NOMO-1 treated with dmso at 0.1 percent for 144 hours (cell line): Measurements from ENCODE around the gene WTIP.
A peak's percentile ranks its signal among the peaks of the same experiment; 100 is the strongest.
"Not testable (repeated sequence)": the region's sequence is repeated elsewhere in the genome, so short reads cannot be mapped to it uniquely, and the experiment has no call there.

Source experiments
- DNase-seq: peaks from one replicate; lab custom pipeline; 2025; ENCODE audit not compliant: unreplicated experiment; lab: John Stamatoyannopoulos, UW

WTIP gene

GRCh38 chr19:34475975-34476594, 5.5 kb upstream of the WTIP start:
- no peak for DNase-seq

DNA sequence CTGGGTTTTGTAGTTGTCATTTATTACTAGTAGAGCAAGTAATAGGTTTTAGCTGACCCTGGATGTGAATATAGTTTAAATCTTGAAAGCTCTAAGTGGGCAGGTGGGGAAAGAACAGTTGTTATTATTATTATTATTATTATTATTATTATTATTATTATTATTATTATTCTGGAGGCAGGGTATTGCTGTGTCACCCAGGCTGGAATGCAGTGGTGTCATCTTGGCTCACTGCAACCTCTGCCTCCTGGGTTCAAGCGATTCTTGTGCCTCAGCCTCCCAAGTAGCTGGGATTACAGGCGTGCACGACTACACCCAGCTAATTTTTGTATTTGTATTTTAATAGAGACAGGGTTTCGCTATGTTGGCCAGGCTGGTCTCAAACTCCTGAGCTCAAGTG, 3.1 kb upstream of the WTIP start:
- not testable (repeated sequence) for DNase-seq

DNA sequence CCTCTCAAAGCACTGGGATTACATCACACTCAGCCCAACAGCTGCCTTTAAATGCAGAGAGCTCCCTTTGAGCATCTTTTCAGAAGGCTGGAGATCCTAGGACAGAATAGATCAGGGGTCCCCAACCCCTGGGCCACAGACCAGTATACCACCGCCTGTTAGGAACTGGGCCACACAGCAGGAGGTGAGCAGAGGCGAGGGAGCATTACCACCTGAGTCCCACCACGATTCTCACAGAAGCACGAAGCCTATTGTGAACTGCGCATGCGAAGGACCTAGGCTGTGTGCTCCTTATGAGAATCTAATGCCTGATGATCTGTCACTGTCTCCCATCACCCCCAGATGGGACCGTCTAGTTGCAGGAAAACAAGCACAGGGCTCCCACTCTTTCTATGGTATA, 2.2 kb upstream of the WTIP start:
- DNase-seq, result no peak

- DNase-seq, result no peak
Observed at GRCh38 chr19:34480491-34480890, 1.1 kb upstream of the WTIP start.

DNA sequence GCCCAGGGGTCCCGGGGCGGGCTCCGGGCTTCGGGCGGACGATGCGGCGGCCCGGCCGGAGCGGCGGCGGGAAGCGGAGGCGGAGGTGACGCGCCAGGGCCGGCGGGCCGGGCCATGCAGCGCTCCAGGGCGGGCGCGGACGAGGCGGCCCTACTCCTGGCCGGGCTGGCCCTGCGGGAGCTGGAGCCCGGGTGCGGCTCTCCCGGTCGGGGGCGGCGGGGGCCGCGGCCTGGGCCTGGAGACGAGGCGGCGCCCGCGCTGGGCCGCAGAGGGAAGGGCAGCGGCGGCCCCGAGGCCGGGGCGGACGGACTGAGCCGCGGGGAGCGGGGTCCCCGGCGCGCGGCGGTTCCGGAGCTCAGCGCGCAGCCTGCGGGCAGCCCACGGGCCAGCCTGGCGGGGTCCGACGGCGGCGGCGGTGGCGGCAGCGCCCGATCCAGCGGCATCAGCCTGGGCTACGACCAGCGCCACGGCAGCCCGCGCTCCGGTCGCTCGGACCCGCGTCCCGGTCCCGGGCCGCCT, 362 bp downstream of the WTIP start:
- no peak for DNase-seq

- DNase-seq, result no peak
Observed at GRCh38 chr19:34482380-34483250, 1.1 kb downstream of the WTIP start.

DNA sequence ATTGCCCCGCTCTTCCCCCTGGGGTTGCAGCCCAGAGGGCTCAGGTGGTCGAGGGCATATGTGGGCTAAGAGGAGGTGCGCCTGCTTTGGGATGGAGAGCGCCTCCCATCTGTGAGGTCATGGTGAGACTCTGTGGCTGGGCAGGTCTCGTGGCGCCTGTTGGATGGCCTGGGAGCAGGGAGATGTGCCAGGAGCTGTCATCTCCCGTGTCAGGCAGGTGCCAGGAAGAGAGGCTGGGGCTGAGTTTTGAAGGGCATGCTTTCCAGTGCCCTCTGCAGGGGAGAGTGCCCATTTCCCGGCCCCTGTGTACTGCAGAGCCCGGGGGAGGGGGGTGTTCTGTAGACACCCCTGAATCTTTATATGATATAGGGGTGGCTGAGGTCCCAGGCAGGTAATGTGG, 2.8 kb downstream of the WTIP start:
- no peak for DNase-seq

- DNase-seq, result no peak
Observed at GRCh38 chr19:34485831-34486230, 4.3 kb downstream of the WTIP start.

- no peak for DNase-seq
Observed at GRCh38 chr19:34487651-34488051, 6.1 kb downstream of the WTIP start.

DNA sequence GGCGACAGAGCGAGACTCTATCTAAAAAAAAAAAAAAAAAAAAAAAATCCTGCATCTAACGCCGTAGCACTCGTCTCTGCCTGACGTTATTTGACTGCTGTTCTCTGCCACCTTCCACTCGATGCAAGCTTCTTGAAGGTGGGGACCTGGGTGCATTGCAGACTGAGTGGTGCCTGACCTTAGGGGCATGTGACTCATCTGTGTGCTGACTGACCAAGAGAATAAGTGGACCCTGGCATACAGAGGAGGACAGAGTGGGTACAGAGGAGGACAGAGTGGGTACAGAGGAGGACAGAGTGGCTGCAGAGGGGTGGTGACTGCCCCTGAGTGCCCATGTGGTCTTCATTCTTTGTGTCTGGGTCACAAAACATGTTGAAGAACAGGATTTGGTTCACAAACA, 7.6 kb downstream of the WTIP start:
- DNase-seq, result no peak

- no peak for DNase-seq
Observed at GRCh38 chr19:34490141-34490766, 8.7 kb downstream of the WTIP start.

- no peak for DNase-seq
Observed at GRCh38 chr19:34493038-34493648, 11.6 kb downstream of the WTIP start.

DNA sequence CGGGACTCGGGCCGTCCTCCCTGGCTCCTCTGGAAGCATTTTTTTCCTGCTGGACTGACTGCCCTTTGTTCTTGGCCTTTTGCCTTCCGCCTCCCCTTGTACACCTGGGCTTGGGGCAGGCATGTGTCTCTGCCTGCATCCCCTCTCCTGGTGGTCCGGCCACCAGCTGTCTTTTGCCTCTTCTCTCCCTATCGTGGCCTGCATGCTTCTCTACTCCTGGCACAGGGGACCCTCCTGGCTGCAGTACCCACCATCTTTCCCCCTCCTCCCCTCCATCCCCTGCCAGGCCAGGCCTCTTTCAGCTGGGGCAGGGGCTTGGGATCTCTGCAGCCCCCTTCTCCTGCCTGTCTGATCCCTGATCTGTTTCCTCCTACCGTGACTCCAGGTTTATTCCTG, 12.1 kb downstream of the WTIP start:
- no peak for DNase-seq

DNA sequence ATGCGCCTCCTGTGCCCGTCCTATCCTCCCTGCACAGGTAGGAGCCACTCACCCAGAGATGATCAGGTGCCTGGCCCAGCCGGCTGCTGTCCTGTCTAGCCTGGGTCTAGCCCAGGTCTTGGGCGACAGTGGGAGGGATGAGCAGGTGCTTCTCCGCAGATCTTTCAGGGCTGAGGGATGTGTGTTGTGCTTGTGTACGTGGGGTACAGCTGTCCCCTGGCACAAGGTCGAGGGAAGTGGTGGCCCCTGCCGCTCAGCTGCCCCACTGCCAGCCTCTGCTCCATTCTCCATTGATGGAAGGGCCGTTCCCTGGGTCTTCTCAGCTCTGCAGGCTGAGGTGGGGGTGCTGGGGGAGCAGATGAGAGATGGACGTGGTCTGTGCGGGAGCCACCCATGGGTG, 13.0 kb downstream of the WTIP start:
- no peak for DNase-seq

DNA sequence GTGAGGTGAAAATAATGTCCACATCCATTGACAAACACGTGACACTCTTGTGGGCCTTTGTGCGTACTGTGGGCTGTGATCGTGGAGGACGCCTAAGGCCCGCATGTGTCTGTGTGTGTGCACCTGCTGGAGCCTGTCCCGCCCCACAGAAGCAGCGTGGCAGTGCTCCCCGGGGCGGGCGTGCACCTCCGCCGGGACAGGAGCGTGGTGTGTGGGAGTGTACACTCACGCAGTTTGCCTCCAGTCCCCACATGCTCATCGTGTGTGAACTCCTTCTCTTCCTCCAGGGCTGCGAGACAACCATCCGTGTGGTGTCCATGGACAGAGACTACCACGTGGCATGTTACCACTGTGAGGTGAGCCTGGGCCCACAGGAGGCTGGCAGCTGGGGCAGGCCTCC, 13.9 kb downstream of the WTIP start:
- DNase-seq, result no peak

- no peak for DNase-seq
Observed at GRCh38 chr19:34497112-34497805, 15.7 kb downstream of the WTIP start.

DNA sequence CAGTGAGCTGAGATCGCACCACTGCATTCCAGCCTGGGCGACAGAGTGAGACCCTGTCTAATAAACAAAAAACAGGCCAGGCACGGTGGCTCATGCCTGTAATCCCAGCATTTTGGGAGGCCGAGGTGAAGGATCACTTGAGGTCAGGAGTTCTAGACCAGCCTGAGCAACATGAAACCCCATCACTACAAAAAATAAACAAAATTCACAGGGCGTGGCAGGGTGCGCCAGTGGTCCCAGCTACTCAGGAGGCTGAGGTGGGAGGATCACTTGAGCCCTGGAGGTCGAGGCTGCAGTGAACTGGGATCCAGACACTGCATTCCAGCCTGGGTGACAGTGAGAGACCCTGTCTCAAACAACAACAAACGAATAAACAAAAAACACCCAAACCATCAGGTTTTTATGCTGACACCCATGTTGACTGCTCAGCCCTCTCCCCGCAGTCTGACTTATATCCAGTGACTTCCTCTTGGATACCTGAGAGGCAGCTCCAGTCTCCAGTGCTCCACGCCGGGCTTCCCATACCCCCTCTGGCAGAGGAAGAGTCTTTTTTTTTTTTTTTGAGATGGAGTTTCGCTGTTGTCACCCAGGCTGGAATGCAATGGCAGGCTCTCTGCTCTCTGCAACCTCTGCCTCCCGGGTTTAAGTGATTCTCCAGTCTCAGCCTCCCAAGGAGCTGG, 17.7 kb downstream of the WTIP start:
- DNase-seq, result no peak

DNA sequence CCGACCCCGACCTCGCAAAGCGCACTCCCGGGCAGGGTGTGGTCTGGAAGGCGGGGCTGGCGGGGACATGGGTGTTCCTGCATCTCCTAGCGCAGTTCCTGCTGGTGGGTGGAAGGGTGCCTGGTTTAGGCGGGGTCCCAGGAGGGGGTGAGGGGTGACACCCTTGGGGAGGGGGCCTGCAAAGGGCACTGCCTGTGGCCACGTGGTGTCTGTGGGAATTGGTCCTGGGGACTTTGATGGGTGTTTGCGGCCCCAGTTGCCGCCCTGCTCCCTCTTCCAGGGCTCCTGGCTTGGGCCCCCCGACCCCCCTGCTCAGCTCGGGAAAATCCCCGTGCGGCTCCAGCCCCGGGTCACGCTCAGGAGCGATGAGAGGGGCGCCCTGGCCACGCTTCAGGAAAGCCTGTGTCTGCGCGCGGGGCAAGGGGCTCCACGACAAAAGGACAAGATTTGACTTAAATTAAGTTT, 19.1 kb downstream of the WTIP start:
- no peak for DNase-seq

GRCh38 chr19:34501339-34502320, 20.1 kb downstream of the WTIP start:
- DNase-seq, result peak; percentile 64
